Measurements from ENCODE around the gene TMEM191B.
"Not testable (repeated sequence)": the region's sequence is repeated elsewhere in the genome, so short reads cannot be mapped to it uniquely, and the experiment has no call there.

TMEM191B gene

GRCh38 chr22:18558939-18559338, 31.3 kb downstream of the TMEM191B start:
- FAIRE-seq, result not testable (repeated sequence)

GRCh38 chr22:18560099-18560974, 32.7 kb downstream of the TMEM191B start:
- FAIRE-seq, result not testable (repeated sequence)

GRCh38 chr22:18570509-18571246, 43.1 kb downstream of the TMEM191B start:
- FAIRE-seq, result not testable (repeated sequence)

GRCh38 chr22:18573483-18574164, 46.0 kb downstream of the TMEM191B start:
- not testable (repeated sequence) for FAIRE-seq

GRCh38 chr22:18574555-18574954, 47.0 kb downstream of the TMEM191B start:
- not testable (repeated sequence) for FAIRE-seq

GRCh38 chr22:18575686-18576085, 48.1 kb downstream of the TMEM191B start:
- not testable (repeated sequence) for FAIRE-seq

GRCh38 chr22:18577090-18577818, 49.7 kb downstream of the TMEM191B start:
- not testable (repeated sequence) for FAIRE-seq

GRCh38 chr22:18577847-18578246, 50.2 kb downstream of the TMEM191B start:
- FAIRE-seq, result not testable (repeated sequence)

Data from islet of Langerhans (tissue), 1 donor.